Psoas muscle (tissue), 8 donors: ENCODE measurements around the gene KIAA0513. TPM values are rescaled to one million over a fixed set of nuclear protein-coding genes. Genes with fewer than 3 reads are reported as not detected.
A peak's percentile ranks its signal among the peaks of the same experiment; 100 is the strongest.

ENCODE experiments used
- ATAC-seq, 4 donors: fragments of 200-7000 bp; cut with Tn5 transposase; one replicate each; pipeline ENCODE4 v1.9.1; 2020; ENCODE audit warnings: moderate library complexity in 3 of 4, mild to moderate bottlenecking in 2 of 4
- DNase-seq, 2 donors: peaks; one replicate each; pipeline ENCODE4 v3.0.0-alpha.2; 2020
- H3K27ac ChIP-seq: fragments of 200-600 bp; one replicate; pipeline ENCODE4 v1.8.0; 2022
- H3K27me3 ChIP-seq, 3 donors: fragments of 200-600 bp in 1 of 3; one replicate each; pipeline versions ENCODE4 v1.6.1 to v1.8.0; 2013 to 2022; ENCODE audit warnings: low read length in 2 of 3, mild to moderate bottlenecking in 2 of 3, moderate library complexity in 1 of 3; ENCODE audit not compliant: insufficient read depth in 3 of 3
- H3K36me3 ChIP-seq, 2 donors: fragments of 200-600 bp in 1 of 2; one replicate each; pipeline versions ENCODE4 v1.6.1 to v1.8.0; 2013 to 2022; ENCODE audit warnings: low read depth in 1 of 2, mild to moderate bottlenecking in 1 of 2, moderate library complexity in 1 of 2; ENCODE audit not compliant: insufficient read depth in 1 of 2
- H3K4me1 ChIP-seq: fragments of 200-600 bp; one replicate; pipeline ENCODE4 v1.8.0; 2022
- H3K4me3 ChIP-seq: fragments of 200-600 bp; one replicate; pipeline ENCODE4 v1.8.0; 2022; ENCODE audit warnings: mild to moderate bottlenecking
- H3K9me3 ChIP-seq: fragments of 200-600 bp; one replicate; pipeline ENCODE4 v1.8.0; 2022
- WGBS, 3 donors: extraction: QIAGEN DNeasy Blood & Tissue Kit; methylation state at CpG; one replicate each; pipeline versions ENCODE4 v1.1.6 to v1.1.7; 2013; 5-methylcytosine and 5-hydroxymethylcytosine counted together
- intact Hi-C, 2 donors: fragments of 100-400 bp; cut with DNase I; formaldehyde crosslinking; loops; one replicate each; pipeline versions ENCODE4 v1.11.0 to v1.14.2; 2022
- polyA plus RNA-seq, 3 donors: library from polyadenylated mRNA; stranded (reverse); fragments of 200-250 nt; gene quantifications; one replicate each; pipeline ENCODE4 v1.2.3, GENCODE V29; 2013
- total RNA-seq, 4 donors: library from RNA; stranded (reverse); fragmentation: NEBNext Ultra II Directional in 2 of 4; extraction: Animal tissue kit (Norgen Biotek cat#: 25700) in 2 of 4; gene quantifications; one replicate each; pipeline versions ENCODE4 v1.2.1 to v1.2.4, GENCODE V29; 2021 to 2023
- TF ChIP-seq, protein P1 (sequence below): fragments of 200-600 bp; IDR thresholded peaks from one replicate; pipeline ENCODE4 v1.8.0; 2022; ENCODE audit warnings: antibody characterized with exemption
- donor health status: healthy with polysubstance abuse.
- donor health status: DM: no; HTN: no; CAD: no; lungs with moderate emphysema.
- donor health status: Bipolar disorder and iron deficiency.
- donor health status: healthy.
- donor health status: DM: yes; HTN: yes; CAD: no.
- donor health status: DM: no; HTN: no; CAD: no.
- donor health status: DM: no; HTN: no; CAD: no.
- donor health status: DM: yes; HTN: yes; CAD: no.

The KIAA0513 gene
- total and polyA plus RNA-seq, 7 donors = 3.6 to 18.2 (median 12.9) TPM

DNA sequence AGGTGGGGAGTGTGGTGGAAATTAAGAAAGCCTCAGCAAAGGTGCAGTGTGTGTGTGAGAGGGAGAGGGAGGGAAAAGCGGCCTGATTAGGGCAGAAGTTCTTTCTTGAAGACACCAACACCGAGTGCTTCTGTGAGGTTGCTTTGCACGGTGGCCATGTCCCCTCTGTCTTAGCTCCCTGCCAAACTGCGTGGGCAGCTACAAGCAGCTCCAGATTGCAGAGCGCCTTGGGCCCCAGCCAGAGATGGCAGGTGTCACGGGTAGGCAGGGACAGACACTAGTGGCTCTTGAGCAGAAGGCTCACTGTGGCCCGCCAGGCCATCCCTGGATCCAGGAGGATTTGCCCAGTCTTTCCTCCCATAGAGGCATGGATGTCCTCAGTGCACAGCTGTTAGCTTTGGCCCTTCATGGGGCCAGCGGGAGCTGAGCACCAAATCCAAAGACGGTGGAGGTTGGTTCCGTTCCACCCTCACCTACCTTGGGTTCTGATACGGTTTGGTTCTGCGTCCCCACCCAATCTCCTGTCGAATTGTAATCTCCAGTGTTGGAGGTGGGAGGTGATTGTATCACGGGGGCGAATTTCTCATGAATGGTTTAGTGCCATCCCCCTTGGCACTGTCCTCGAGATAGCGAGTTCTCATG lies 21.4 kb downstream of the KIAA0513 start:
- H3K27ac ChIP-seq = no peak overlapping the region
- DNase-seq (peak; percentile 62 to 81), ATAC-seq (peak; percentile 80 to 89 (median 86))
- H3K27me3 ChIP-seq = no peaks in the 10 kb centered on the region
- TF ChIP-seq, protein P1, sequence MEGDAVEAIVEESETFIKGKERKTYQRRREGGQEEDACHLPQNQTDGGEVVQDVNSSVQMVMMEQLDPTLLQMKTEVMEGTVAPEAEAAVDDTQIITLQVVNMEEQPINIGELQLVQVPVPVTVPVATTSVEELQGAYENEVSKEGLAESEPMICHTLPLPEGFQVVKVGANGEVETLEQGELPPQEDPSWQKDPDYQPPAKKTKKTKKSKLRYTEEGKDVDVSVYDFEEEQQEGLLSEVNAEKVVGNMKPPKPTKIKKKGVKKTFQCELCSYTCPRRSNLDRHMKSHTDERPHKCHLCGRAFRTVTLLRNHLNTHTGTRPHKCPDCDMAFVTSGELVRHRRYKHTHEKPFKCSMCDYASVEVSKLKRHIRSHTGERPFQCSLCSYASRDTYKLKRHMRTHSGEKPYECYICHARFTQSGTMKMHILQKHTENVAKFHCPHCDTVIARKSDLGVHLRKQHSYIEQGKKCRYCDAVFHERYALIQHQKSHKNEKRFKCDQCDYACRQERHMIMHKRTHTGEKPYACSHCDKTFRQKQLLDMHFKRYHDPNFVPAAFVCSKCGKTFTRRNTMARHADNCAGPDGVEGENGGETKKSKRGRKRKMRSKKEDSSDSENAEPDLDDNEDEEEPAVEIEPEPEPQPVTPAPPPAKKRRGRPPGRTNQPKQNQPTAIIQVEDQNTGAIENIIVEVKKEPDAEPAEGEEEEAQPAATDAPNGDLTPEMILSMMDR = no peak
- H3K9me3 ChIP-seq = no peaks in the 10 kb centered on the region
- no peaks in the 10 kb centered on the region for H3K36me3 ChIP-seq
- intact Hi-C loops = no loop called here
- no peak overlapping the region for H3K4me3 ChIP-seq
- 41 to 69% (median 54%) methylated on average over 17 of the region's 17 CpGs for WGBS, 3 donors
- H3K4me1 ChIP-seq = peaks cover 9% of the 10 kb centered on the region

DNA sequence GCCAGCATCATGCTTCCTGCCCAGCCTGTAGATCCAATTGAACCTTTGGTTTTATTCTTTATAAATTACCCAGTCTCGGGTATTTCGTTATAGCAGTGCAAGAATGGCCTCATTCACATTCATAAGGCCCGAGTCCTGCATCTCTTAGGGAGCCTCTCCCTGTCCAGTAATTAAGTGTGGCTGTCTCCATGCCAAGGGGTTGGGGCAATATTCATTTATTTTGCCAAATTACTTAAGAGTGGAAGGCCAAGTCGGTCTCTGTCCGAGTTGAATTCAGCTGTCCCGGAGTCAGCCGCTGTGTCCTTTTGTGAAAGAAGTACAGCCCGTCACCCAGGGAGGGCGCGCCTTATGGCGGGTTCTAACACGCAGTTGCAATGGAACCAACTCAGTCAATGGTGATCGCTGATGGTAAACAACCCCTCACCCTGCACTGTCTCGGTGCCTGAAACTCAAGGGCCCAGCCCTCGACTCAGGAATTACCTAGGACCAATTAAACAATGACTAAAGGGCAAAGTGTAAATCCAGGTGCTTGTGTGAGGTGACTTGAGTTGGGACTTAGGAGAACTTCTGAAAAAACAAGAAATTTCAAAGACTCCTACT lies 22.2 kb downstream of the KIAA0513 start:
- Histone ChIP-seq H3K9me3 (no peaks in the 10 kb centered on the region), H3K27me3 (no peaks in the 10 kb centered on the region), H3K4me3 (no peak overlapping the region), H3K36me3 (no peaks in the 10 kb centered on the region), H3K4me1 (peaks cover 9% of the 10 kb centered on the region), H3K27ac (no peak overlapping the region)
- intact Hi-C loops = loop anchor here in 1 of 2 donors (10.0 kb wide), 1 partner anchor 55 kb away; no protein-coding TSS in a partner anchor
- 76 to 83% (median 79%) methylated on average over 15 of the region's 15 CpGs for WGBS, 3 donors
- TF ChIP-seq, protein P1 = no peak
- DNase-seq = peak in 1 of 2 donors; percentile 48
- no peak for ATAC-seq

DNA sequence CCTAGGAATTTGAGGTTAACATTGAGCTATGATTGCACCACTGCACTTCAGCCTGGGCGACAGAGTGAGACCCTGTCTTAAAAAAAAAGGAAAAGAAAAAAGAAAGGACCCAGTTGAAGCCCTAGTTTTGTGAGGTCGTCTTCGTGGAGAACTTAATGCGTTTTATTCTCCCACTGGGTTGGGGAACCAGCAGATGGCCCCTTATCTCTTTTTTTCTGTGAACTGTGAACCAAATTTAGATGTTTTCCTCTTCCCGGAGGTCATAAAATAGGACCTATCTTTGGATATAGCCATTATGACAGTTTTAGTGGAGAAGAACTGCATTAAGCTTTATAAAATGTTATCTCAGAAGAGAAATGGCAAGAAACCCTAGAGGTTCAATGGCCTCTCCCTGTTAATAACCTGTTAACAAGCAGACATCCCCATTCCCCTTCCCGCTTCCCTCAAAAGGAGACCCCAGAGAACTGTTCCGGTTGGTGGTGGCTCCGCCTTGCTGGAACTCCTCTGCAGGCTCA lies 23.5 kb downstream of the KIAA0513 start:
- no peak for ATAC-seq
- Histone ChIP-seq H3K27me3 (no peaks in the 10 kb centered on the region), H3K4me1 (peaks cover 14% of the 10 kb centered on the region), H3K36me3 (no peaks in the 10 kb centered on the region), H3K4me3 (no peak overlapping the region), H3K27ac (no peak overlapping the region), H3K9me3 (no peaks in the 10 kb centered on the region)
- 80 to 84% (median 82%) methylated on average over 8 of the region's 8 CpGs for WGBS, 3 donors
- intact Hi-C loops = loop anchor here in 1 of 2 donors (10.0 kb wide), 1 partner anchor 56 kb away; no protein-coding TSS in a partner anchor
- DNase-seq = peak in 1 of 2 donors; percentile 1
- TF ChIP-seq, protein P1 = no peak

DNA sequence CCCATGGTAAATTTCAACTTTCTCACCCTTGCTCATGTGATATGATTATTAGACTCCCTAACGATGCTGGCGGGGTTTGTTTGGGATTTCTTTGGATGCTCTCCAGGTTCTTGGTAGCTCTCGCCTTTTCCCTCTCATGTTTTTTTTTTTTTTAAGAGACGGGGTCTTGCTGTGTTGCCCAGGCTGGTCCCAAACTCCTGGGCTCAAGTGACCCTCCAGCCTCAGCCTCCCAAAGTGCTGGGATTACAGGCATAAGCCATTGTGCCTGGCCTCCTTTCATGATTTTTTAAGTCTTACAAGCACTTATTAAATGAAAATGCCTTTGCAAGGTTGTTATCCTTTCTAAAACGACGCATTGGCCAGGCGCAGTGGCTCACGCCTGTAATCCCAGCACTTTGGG lies 24.1 kb downstream of the KIAA0513 start:
- intact Hi-C loops = loop anchor here in 1 of 2 donors (10.0 kb wide), 1 partner anchor 57 kb away; no protein-coding TSS in a partner anchor
- no peak overlapping the region for H3K4me3 ChIP-seq
- no peaks in the 10 kb centered on the region for H3K9me3 ChIP-seq
- WGBS, 3 donors = 85 to 92% (median 92%) methylated on average over 8 of the region's 8 CpGs
- ATAC-seq = no peak
- peak in 1 of 2 donors; percentile 26 for DNase-seq
- no peaks in the 10 kb centered on the region for H3K27me3 ChIP-seq
- TF ChIP-seq, protein P1 = no peak
- H3K27ac ChIP-seq = no peak overlapping the region
- H3K4me1 ChIP-seq = peaks cover 14% of the 10 kb centered on the region
- H3K36me3 ChIP-seq = no peaks in the 10 kb centered on the region
